OCI-LY3 (cell line): Measurements from ENCODE around the gene RSKR.

ENCODE experiments used
- EZH2phosphoT487 ChIP-seq: fragments of 200-600 bp; shearing (Covaris generic); IDR thresholded peaks from 2 replicates; pipeline ENCODE4 v1.6.1; 2018; ENCODE audit warnings: antibody characterized with exemption, mixed run types, low read depth
- TF ChIP-seq, protein P1 (sequence below): fragments of 200-600, 300-600 bp; sonication (generic); IDR thresholded peaks from 2 replicates; pipeline ENCODE4 v1.5.1; 2014; ENCODE audit warnings: antibody characterized with exemption, low read length, low read depth

DNA sequence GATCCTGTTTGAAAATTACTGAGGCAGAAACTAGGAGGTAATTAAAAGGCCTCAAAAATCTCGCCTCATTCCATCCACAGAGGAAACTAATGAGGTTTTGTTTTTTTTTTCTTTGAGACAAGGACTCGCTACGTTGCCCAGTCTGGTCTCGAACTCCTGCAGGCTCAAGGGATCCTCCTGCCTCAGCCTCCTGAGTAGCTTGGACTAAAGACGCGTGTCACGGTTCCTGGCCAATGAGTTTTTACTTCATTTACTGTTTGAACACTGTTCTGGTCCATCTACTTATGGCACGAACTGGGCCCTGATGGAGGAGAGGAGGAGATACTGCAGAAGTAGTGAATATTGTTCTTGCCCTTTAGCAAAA, 31.6 kb upstream of the RSKR start:
- TF ChIP-seq, protein P1, sequence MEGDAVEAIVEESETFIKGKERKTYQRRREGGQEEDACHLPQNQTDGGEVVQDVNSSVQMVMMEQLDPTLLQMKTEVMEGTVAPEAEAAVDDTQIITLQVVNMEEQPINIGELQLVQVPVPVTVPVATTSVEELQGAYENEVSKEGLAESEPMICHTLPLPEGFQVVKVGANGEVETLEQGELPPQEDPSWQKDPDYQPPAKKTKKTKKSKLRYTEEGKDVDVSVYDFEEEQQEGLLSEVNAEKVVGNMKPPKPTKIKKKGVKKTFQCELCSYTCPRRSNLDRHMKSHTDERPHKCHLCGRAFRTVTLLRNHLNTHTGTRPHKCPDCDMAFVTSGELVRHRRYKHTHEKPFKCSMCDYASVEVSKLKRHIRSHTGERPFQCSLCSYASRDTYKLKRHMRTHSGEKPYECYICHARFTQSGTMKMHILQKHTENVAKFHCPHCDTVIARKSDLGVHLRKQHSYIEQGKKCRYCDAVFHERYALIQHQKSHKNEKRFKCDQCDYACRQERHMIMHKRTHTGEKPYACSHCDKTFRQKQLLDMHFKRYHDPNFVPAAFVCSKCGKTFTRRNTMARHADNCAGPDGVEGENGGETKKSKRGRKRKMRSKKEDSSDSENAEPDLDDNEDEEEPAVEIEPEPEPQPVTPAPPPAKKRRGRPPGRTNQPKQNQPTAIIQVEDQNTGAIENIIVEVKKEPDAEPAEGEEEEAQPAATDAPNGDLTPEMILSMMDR, result no peak
- no peak for TF ChIP-seq EZH2phosphoT487
